SK-MEL-5 (cell line): ENCODE measurements around the gene MIDN. TPM values are rescaled to one million over a fixed set of nuclear protein-coding genes. Genes with fewer than 3 reads are reported as not detected.

ENCODE experiments used
- DNase-seq: peaks from one replicate; pipeline ENCODE4 v3.0.0-alpha.2; 2016; ENCODE audit warnings: low read depth, low spot score
- in situ Hi-C: cut with HindIII; loops from 2 replicates; pipeline ENCODE4 v1.10.0; 2016; ENCODE audit warnings: low sequenced_read_pairs, high pct_unique_total_duplicates, low pct_unique_long_range_greater_than_20kb
- total RNA-seq: library from RNA; depleted of rRNA; stranded (reverse); fragments of >200 nt; shearing (Covaris generic); gene quantifications from 2 replicates; pipeline ENCODE4 v1.2.3, GENCODE V29; 2014

Gene MIDN
- total RNA-seq, 1 experiment from 2014 or later: 4.6 TPM

DNA sequence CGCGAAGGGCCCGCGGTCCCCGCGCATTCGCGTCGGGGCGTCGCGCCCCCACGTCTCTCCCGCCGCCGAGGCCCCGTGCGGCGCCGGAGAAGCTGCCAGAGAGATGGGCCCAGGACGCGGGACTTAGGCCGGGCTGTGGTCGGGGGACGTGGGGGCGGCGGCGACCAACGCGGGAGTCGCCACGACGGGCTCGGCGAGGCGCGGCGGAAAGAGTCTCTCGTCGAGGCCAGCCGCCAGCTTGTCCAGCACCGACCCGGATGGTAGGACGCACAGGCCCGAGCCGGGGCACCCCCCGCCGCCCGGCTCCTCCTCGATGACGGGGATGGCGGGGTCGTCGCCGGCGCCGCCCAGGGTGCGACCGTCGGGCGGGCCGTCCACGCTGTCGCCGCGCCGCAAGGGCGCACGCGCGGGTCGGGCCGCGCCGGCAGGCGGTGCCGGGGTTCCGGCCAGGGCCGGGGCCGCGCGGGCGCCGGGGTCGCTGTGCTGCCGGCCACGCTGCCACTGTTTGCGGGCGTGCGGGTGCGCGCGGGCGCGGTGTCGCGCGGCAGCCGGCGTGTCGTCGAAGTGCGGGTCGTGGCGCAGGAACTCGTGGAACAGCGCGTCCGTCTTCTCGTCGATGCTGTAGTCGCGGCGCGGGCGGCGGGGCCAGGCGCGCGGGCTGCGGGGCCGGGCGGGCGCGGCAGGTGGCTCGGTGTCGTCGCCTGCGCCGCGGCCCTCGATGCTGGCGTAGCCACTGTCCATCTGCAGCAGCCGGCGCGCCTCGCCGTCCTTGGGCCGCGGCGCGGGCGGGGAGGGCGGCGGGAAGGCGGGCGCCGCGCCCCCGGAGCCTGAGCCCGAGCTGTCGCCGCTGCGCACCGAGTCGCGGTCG lies 19.1 kb upstream of the MIDN start:
- DNase-seq: no peak
- in situ Hi-C loops: no loop called here

- in situ Hi-C loops: no loop called here
- no peak for DNase-seq
Observed at GRCh38 chr19:1229924-1230782, 18.2 kb upstream of the MIDN start.

DNA sequence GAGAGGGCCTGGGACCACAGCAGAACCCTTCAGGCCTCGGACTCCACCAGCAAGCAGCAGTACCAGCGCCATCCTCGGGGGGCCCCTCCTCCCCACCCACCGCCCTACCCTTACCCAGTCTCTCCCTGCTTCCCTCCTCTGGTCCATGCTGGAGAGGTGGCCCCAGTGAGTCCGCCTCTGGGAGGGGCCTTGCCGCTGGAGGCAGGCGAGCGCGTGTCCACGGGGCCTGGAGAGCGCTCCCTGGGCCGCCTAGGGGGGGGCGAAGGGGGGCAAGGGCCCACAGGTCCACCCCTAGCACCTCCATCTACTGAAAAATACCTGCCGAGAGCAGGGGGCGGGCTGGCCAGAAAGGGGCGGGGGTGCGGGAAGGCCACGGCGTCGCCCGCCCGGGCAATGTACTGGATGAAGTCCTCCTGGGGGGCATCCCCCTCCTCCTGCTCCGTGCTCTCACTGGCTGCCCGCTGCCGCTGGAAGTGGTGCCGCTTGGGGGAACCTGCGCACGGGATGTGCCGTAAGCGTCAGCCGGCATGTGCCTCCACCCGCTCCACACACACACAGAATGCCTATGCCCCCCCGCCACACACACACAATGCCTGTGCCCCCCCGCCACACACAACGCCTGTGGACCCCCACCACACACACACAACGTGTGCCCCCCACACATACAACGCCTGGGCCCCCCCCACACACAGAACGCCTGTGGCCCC lies 17.4 kb upstream of the MIDN start:
- DNase-seq: no peak
- in situ Hi-C loops: no loop called here

GRCh38 chr19:1231729-1232637 lies 16.4 kb upstream of the MIDN start:
- DNase-seq: no peak
- in situ Hi-C loops: no loop called here

GRCh38 chr19:1232652-1233072 lies 15.7 kb upstream of the MIDN start:
- in situ Hi-C loops: no loop called here
- DNase-seq: no peak

- in situ Hi-C loops: no loop called here
Observed at GRCh38 chr19:1233115-1233667, 15.2 kb upstream of the MIDN start.

DNA sequence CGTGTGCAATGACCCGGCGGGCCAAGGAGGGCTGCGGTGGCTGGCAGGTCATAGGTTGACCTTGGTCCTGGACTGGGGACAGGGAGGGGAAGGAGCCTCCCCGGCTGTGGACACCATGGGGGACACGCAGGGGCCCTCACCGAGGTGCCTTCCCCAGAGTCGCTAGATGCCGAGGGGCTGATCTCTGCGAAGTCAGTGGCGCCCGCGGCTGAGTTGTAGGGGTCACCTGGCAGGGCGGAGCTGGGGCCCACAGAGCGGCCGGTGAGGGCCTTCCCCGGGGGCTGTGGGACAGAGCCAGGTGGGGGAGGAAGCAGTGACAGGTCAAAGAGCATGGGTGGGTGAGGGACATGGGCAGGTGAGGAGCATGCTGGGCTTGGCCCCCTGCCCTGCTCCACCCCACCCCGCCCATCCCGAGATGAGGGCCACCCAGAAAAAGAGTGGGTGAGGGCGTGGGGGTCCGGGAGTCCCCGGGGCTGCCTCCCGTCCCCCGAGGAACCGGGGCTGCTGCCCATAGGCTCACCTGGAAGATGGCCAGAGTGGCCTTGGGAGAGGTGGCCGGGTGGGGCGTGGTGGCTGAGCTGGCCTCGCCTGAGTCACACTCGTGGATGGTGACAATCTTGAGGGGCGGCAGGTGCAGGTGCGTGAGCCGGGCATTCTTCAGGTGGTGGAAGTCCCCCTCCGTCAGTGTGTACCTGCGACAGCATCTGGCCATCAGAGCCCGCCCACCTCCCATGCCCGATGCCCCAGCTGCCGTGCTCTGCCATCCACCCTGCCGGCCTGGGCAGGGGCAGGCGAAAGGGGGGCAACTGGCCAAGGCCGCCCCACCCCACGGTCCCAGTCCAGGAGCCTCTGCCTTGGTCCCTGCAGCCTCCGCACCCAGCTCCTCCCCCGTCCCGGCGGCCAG lies 14.1 kb upstream of the MIDN start:
- in situ Hi-C loops: no loop called here
- DNase-seq: no peak

More at GRCh38 chr19:1233115-1233667, 15.2 kb upstream of the MIDN start:
- DNase-seq: no peak

DNA sequence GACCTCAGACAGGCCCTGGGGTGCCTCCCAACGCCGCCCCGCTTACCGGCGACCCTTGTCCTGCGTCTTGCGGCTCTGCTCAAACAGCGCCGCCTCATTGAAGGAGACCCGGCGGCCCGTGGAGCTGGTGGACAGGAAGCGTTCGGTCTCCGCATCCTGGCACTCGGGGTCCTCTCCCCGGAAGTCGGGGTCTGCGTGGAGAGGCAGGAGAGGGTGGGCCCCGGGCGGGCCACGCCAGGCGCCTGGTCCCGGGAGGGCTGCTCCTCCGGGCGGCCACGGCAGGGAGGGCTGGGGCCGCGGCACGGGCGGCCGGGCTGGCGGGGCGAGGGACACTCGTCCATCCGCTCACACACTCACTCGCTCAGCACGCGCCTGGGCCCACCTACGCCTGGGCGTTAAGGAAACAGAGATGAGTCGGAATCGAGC lies 13.4 kb upstream of the MIDN start:
- in situ Hi-C loops: no loop called here
- DNase-seq: no peak

DNA sequence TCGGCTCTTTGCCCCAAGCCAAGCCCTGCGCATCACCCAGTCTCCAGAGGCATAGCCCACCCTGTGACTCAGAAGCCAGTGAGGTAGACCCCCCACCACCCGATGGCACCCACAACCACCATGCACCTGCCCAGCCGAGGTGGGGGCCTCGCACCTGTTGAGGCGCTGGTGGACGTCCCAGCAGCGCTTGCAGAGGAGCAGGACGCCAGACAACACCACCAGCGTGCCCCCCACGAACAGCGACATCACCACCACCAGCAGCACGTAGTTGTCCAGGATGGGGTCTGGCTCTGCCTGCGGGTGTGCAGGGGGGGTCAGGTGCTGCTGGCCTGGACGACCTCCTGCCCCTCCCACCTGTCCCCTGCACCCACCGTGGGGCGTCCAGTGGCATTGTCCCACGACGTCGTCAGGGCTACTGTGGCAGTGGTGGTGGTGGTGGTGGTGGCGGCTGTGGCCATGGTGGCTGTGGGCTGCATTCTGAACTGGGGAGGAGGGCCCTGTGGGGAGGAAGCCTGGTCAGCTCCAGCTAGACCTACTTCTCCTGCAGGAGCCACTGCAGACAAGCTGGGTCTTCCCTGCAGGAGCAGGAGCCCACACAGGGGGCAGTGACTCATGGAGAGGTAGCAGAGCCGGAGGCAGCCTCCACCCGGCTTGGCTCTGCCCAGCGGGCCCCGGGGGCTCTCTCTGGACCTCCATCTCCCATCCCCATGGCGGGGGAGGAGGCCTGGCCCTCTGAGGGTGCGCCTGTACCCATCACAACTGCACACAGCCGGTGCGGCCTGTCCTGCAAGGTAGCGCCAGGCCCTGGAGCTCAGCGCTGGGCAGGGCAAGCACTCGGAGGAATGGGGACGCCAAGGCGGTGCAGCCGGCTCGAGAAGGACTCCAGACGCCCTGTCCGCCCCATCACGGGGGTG lies 12.5 kb upstream of the MIDN start:
- no peak for DNase-seq
- in situ Hi-C loops: no loop called here

- in situ Hi-C loops: no loop called here
- DNase-seq: no peak
Observed at GRCh38 chr19:1236576-1236975, 11.8 kb upstream of the MIDN start.

DNA sequence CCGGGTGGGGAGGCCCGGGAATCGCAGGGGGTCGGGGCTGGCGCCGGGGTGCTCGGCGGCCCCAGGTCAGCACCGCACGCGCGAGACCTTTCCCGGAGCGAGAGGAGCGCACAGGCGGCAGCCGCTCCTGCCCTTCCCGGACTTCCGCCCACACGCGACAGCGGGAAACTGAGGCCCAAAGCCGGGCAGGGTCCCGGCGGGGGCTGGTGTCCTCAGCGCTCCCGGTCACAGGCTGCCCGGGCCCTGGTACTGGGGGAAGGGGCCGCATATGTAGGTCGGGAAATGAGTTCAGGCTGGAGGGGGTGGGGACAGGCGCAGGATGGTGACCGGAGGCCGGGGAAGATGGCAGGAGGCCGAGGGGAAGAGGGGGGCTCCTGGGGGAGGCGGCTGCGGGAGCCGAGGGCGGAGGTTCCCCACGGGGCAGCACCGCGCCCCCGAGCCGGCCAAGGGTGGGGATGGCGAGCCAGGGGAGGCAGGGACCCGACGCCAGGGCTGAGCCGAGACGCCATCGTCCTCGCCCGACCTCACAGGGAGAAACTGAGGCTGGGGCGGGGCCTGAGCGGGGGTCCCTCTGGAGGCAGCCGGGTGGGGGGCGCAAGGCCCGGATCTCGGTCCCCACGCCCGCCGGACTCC lies 11.2 kb upstream of the MIDN start:
- no peak for DNase-seq
- in situ Hi-C loops: no loop called here

DNA sequence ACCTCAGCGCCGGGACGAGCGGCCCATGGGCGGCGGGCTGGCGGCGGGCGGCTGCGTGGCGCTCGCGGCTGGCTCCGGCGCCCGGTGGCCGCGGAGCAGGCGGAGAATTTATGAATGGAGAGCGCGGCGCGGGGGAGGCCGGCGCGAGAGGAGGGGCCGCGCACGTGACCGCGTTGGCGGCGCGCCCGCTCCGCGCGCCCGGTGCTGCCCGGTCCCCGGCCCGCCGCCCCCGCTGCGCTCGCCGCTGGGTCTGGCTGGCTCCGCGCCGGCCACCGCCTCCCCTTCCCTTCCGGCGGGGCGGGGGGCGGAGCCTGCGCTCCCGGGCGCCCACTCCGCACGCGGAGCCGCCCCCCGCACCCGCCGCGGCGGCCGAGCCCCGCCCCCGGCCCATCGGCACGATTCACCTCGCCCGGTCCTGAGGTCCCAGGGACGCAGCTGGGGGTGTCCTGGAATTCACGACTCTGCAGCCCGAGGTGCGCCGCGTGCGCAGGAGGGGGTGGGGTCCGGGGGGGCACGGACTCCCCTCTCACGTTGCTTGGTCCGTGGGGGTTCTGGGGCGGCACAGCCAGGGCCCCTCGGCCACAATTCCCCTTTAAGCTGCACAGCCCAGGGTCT lies 10.5 kb upstream of the MIDN start, which contains the start of gene CBARP:
Gene CBARP, minus strand, starts transcription at position 252 of the 615 bp plus-strand sequence. CDS start 1,905 bp downstream, outside the sequence.
- in situ Hi-C loops: no loop called here
- peak; percentile 44 for DNase-seq

DNA sequence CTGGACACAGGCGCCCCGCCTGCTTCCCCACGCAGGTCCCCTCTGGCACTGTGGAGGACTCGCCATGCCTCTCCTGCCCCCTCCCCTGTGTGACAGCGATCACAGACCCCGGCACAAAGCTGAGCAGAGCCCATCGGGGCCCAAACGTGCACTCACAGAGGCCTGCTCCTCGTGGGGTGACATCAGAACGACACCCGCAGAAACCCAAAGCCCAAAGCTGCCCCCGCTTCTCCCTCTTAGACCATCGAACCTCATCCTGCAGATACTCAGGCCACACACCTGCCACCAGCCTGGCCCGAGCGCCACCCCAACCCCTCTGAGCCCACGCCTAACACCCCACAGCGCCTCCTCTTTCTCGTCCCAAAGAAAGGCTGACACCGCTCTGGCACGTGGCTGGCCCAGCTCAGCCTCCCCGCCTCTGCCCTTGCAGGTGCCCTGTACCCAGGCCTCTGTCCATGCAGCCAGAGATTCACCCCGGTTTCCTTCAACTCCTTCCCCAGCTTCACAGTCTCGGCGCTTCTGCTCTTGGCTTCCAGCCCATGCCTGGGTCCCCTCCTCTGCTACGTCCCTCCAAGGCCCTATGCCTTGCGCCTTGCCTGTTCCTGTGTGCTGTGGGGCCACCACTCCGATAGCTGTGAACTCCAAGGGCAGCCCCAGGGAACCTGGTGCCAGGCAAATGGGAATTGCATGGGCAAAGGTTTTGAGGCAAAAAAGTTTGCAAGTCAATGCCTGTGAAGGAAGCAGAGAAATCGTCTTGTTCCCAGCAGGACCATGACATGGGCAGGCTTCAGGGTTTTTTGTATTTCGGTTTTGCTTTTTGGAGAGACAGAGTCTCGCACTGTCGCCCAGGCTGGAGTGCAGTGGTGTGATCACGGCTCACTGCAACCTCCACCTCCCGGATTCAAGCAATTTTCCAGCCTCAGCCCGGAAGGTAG lies 9.7 kb upstream of the MIDN start:
- DNase-seq: no peak
- in situ Hi-C loops: no loop called here
